Cerebellar nuclear complex (tissue), 1 donor: ENCODE results near the gene VAV3.

Experiments
- DNase-seq, 2 experiments: peaks; one replicate each; lab custom pipeline; 2025; lab: John Stamatoyannopoulos, UW

The VAV3 gene

DNA sequence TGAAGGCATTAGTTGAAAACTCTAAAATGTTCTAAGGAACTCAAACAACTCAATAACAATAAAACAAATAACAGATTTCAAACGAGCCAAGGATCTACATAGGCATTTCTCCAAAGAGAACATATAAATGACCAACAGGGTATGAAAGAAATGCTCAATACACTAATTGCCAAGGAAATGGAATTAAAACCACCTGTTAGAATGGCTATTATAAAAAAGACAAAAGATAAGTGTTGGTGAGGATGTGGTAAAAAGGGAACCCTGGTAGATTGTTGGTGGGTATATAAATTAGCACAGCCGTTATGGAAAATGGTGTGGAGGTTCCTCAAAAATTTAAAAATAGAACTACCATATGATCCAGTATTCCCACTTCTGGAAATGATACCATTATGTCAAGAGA, 9.1 kb upstream of the VAV3 start:
- no peak for DNase-seq

GRCh38 chr1:107972391-107973180, 7.6 kb upstream of the VAV3 start:
- DNase-seq: no peak

DNA sequence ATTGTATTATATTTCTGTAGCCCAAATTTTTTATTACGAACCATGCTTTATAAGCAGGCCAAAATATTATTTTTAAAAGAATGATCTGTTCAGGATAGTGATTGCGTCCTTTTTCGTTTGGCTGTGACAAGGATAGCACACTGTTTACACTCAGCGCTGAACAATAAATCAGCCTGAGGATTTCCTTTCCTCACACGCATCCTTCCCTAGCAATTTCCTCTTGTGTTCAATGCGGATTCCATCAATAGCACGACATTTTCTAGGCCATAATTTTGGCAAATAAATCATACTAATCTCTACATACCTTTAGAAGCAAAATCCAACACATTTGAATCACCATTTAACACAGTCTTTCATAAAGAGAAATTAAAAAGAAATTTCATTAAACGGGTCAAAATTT, 1.6 kb upstream of the VAV3 start:
- DNase-seq: no peak

- no peak for DNase-seq
These were observed 457 bp downstream of the VAV3 start for GRCh38 chr1:107964336-107965109.

DNA sequence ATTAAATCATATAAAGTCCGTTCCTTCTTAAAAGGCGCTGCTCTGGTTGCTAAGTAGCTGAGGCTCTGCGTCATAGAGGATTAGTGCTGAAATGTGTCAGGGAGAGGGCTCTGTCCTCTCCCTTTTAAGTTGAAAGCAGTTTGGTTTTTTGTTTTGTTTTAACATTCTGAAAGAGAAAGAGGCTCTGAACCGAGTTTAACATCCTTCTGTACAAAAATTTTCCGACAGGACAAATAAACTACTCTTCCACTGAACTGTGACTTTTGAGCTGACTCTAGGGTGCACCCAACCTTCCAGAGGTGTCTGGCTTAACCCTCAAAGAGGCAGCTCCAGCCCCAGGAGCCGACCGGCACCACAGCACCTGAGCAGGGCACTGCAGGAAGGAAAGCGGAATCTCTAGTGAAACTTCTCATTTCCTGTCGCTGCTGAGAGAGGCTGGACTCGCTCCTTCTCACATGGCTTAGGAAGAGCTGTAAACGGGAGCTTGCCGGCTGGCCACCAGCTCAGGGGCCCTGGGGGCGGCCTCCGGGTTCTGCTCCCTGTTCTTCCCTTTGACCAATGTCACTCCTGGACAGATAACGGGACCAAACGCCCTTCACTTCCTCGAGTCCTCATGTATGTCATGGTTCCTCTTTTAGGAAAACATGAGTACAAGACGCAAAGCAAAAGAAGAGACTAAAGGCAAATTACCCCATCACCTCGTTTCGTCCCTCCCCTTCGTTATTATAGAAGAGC, 1.2 kb downstream of the VAV3 start:
- no peak for DNase-seq

DNA sequence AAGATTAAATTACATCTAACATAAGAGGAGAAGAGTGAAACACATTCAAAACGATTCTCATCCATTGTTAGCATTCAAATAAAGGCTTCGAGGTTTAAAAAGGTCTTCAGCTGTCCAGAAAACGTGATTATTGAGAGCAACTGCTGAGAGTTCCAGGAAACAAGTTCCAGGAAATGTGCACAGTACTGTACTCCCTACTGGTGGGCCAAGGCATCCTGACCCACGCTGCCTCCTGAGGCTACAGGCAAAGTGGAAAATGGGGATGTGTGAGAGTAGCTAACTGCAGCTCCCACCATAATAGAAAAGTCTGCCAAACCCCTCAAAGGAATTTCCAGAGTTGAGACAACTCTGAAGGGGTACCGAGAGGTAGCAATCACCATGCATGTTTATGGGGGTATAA, 2.0 kb downstream of the VAV3 start:
- DNase-seq: no peak

DNA sequence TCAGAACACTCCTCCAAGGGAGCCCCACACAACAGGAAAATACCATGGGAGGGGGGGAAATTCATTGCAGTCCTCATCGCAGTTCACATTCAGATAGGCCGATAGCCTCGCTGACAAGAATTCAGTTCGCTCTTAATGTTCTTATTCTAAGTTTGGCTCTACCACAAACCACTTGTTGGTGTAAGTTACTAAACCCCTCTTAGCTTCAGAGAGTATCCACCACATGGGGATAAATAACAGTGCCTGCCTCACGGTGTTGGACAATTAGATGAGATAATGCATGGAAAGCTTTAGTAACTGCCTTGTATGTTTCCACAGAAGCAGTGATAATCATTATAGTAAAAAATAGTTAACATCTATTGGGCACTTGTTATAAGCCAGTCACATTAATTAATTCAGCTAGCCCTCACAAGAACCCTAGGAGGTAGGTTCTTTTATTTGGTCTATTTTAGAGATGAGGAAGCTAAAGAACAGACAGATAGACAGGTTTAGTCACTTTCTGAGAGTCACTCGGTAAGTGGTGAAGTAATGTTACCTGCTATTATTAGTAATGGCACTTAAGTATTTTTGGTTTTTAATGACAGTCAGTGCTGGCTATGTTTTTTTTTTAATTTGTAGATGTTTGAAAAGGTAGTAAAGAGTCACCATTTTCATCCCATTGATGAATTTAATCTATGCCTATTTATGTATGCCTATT, 10.1 kb downstream of the VAV3 start:
- no peak for DNase-seq

DNA sequence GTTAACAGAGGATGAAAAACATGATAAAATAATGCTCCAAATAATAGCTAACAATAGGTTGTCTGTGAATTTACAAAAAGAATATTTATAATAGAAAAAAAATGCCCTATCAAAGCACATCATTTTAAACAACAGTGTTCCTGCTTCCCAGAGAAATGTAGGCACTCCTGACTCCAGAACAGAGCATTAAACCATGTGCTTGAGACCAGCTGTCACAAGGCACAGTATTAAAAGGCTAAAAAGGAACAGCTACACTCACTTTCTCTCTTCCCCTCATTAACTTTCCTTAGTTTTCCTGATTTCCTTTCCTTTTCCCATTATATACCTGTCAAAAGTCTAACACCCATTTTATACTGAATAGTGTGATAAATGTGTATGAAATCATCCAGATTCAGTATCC, 10.9 kb downstream of the VAV3 start:
- no peak for DNase-seq

DNA sequence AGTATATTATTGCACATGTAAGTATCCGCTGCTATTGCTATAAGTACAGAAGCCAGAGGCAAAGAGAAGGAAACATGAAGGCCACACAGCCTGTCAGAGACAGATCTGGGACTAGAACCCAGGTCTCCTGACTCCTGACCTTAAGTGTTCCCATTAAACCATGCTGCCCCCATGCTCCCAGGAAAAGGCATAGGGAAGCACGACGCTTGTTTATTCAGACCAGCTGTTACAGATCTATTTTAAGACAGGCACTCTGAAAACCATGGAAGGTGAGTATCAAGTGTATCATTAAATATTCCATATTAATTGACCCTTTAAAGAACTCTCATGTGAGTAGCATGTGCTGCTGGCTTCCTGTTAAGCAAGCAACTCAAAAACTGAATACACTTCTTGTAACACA, 11.4 kb downstream of the VAV3 start:
- DNase-seq: no peak

- DNase-seq: no peak
These were observed 12.0 kb downstream of the VAV3 start for GRCh38 chr1:107952989-107953388.

DNA sequence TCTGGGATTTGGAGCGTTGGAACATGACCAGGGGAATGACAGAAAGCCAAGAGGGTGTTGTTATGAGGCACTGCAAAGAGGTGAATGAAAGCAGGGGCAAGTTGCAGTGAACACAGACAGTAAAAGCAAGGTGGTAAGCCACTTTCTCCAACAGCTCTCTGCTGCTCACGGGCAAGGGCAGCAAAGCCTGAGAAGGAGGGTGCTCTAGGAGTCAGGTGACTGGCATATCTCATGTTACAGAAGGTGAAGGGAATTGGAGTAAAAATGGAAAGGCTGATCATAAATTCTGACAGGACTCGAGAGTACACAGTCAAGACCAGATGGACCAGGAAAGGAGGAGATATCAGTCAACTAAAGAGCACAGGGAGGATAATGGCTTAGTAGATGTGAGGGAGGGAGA, 14.5 kb downstream of the VAV3 start:
- no peak for DNase-seq

- no peak for DNase-seq
These were observed 15.3 kb downstream of the VAV3 start for GRCh38 chr1:107949467-107950253.

DNA sequence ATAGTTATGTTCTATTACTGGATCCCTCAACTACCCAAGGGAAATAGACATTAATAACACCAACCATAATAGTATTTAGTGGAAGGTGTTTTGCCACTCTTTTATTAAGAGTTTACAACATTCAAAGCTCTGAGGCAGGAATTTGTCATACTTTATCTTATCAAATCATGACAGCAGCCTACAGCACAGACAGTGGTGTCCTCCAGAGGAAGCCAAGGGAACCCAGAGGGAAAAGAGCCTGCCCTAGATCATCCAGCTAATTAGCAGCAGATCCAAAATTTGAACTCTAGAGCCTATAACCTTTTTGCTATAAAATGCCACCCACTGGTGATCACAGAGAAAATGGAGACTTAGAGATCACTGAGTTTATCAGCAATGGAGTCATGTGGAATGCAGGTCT, 18.2 kb downstream of the VAV3 start:
- DNase-seq: no peak

DNA sequence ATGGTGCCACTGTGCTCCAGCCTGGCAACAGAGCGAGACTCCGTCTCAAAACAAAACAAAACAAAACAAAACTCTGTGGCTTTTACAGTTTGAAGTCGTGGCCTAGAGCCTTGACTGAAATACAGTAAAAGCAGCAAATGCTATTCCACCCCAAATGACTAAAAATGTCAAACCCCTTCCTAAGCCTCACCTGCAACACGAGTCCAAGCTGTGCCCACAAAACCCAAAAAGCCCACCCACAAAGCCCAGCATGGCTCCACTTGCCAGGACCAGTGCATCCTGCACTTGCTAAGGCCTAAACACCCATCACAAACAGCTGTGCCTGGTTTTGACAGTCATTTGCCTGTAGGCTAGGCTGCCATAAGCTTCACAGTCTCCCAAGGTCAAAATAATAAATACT, 21.3 kb downstream of the VAV3 start:
- no peak for DNase-seq

- DNase-seq: no peak
These were observed 22.2 kb downstream of the VAV3 start for GRCh38 chr1:107942814-107943213.

DNA sequence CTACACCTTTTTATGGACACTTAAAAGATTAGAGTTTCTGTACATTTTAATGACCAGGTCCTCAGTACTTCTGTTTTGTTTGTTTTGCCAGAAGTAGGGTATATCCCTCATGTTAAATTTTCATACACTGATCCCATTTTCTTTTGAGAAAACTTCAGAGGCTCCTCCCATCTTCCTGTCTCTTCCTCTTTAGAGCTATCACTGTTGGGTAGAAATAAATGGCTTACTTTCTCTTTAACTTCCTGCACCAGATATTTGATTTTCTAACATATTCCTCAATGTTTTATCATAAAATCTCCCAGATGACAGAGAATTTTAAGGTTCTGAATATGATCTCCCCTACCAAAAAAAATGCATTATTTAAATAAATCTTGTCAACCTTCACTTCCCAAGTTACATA, 23.4 kb downstream of the VAV3 start:
- DNase-seq: no peak

- no peak for DNase-seq
These were observed 23.9 kb downstream of the VAV3 start for GRCh38 chr1:107941123-107941522.

DNA sequence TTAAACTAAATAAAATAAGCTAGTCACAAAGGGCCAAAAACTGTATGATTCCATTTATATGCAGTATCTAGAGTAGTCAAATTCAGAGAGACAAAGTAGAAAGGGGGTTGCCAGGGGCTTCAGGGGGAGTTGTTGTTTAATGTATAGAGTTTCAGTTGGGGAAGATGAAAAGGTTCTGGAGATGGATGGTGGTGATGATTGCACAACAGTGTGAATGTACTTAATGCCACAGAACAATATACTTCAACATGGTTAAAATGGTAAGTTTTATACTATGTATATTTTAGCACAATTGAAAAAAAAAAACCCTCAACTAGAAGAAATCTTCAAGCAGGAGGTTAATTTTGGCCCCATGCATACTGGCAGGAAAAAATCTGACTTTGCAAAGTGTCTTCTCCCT, 24.3 kb downstream of the VAV3 start:
- no peak for DNase-seq

- no peak for DNase-seq
These were observed 24.9 kb downstream of the VAV3 start for GRCh38 chr1:107940017-107940577.

DNA sequence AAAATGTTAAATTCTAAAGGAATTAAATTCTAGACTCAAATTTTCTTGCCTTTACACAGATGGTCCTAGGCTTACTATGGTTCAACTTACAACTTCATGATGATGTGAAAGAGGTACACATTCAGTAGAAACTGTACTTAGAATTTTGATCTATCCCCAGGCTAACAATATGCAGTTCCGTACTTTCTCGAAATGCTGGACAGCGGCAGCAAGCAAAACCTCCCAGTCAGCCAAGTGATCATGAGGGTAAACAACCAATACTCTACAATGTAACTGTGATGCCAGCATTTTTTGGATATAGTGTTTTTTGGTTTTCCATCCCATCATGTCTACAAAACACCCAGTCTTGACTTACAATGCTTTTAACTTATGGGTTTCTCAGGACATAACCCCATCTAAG, 25.7 kb downstream of the VAV3 start:
- no peak for DNase-seq
